ENCODE measurements around the gene TEAD1. TPM values are rescaled to one million over a fixed set of nuclear protein-coding genes. Genes with fewer than 3 reads are reported as not detected.

The TEAD1 gene
- total RNA-seq, 1 experiment from 2014 or later: 106 TPM

GRCh38 chr11:12802418-12803085 is 128.3 kb downstream of the TEAD1 start:
- H3K4me3 ChIP-seq: peak overlapping the region; percentile 45; the same call in 1 of the 2 replicates
- BruUV-seq (replicated peaks): no TSS peak
- no peaks in the 10 kb centered on the region for H4K20me1 ChIP-seq (ENCODE audit: insufficient read depth)
- H3K4me1 ChIP-seq (replicated peaks; ENCODE audit: insufficient read depth): peaks cover 86% of the 10 kb centered on the region
- peak; percentile 90 to 98 for DNase-seq
- ChIA-PET CTCF (interaction anchor here (1.1 kb wide), 1 partner anchor 11 kb away, joined by 5 read pairs; no protein-coding TSS in a partner anchor), POLR2A (ENCODE audit: unreplicated experiment) (interaction anchor here (0.7 kb wide), 1 partner anchor 204 kb away, joined by 8 read pairs; no protein-coding TSS in a partner anchor)
- H3K4me2 ChIP-seq: peak overlapping the region; percentile 78
- H3K27me3 ChIP-seq (ENCODE audit: insufficient read depth, low read depth): no peaks in the 10 kb centered on the region
- H2AFZ ChIP-seq: no peak overlapping the region
- no peaks in the 10 kb centered on the region for H3K9me2 ChIP-seq (ENCODE audit: insufficient read depth)
- peaks cover 50% of the 10 kb centered on the region for H3F3A ChIP-seq (ENCODE audit: insufficient read depth, low read depth)
- H3K79me2 ChIP-seq (ENCODE audit: low read depth): peaks cover 81% of the 10 kb centered on the region
- intact Hi-C loops (cut with micrococcal nuclease; ENCODE audit: unreplicated experiment): loop anchor here (1.0 to 10.0 kb wide), 4 partner anchors 48 to 120 kb away; no protein-coding TSS in a partner anchor
- H3K36me3 ChIP-seq (ENCODE audit: low read depth): no peaks in the 10 kb centered on the region
- TF ChIP-seq CTCF (conservative IDR thresholded peaks at IDR 0.05): no peak
- TF ChIP-seq EZH2 (IDR thresholded peaks at IDR 0.05; ENCODE audit: low read depth): no peak
- H3K27ac ChIP-seq: peak overlapping the region; percentile 88
- H3K9me3 ChIP-seq (ENCODE audit: insufficient read depth, low read depth): no peaks in the 10 kb centered on the region

DNA sequence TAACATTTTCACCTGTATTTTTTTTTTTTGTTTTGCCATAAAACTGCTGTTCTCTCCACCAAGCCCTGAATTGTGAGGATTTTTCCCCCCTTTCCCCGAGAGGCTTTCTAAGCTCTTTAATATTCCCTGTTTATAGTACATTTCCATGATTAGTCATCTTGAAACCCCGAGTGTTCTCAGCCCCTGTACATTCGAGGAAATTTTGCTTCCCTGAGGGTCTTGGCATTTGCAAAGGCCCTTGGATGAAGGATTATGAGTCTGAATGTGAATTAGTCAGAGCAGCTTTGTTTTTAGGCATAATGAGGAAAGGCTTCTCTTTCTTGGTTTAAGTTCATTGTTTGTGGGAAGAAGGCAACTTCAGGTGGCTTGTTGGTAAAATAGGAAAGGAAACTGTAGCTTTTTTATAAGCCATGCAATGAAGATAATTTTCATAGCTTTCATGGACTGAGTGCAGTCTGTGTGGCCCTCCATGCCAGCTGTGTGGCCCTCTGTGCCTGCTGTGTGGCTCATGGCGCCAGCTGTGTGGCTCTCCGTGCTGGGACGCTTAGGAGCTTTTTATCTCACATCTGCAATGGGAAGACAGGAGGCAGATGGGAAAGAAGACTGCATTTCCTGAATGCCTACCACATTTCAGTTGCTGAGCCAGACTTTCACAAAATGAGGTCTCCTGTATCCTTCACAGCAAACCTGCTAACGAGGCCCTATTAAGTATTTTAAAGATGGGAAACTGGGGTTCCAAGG is 129.0 kb downstream of the TEAD1 start:
- Histone ChIP-seq H3K9me3 (ENCODE audit: insufficient read depth, low read depth) (no peaks in the 10 kb centered on the region), H2AFZ (no peak overlapping the region), H3K4me3 (peak overlapping the region; percentile 45; the same call in 1 of the 2 replicates), H3K36me3 (ENCODE audit: low read depth) (no peaks in the 10 kb centered on the region), H3K27me3 (ENCODE audit: insufficient read depth, low read depth) (no peaks in the 10 kb centered on the region), H3K9me2 (ENCODE audit: insufficient read depth) (no peaks in the 10 kb centered on the region), H3K4me2 (peak overlapping the region; percentile 78), H3K4me1 (replicated peaks; ENCODE audit: insufficient read depth) (peaks cover 79% of the 10 kb centered on the region), H3K27ac (peak overlapping the region; percentile 88), H3F3A (ENCODE audit: insufficient read depth, low read depth) (peaks cover 50% of the 10 kb centered on the region), H3K79me2 (ENCODE audit: low read depth) (peaks cover 81% of the 10 kb centered on the region), H4K20me1 (ENCODE audit: insufficient read depth) (no peaks in the 10 kb centered on the region)
- ChIA-PET POLR2A (ENCODE audit: unreplicated experiment) (interaction anchor here (0.5 to 0.6 kb wide), 2 partner anchors 377 to 405 kb away, joined by 6 to 7 read pairs; no protein-coding TSS in a partner anchor), CTCF (interaction anchor here (1.1 kb wide), 1 partner anchor 10 kb away, joined by 5 read pairs; no protein-coding TSS in a partner anchor)
- BruUV-seq (replicated peaks): no TSS peak
- peak in 1 of 2 experiments; percentile 66 for DNase-seq
- intact Hi-C loops (cut with micrococcal nuclease; ENCODE audit: unreplicated experiment): loop anchor here (2.0 to 10.0 kb wide), 3 partner anchors 48 to 121 kb away; no protein-coding TSS in a partner anchor
- TF ChIP-seq CTCF (conservative IDR thresholded peaks at IDR 0.05): no peak
- no peak for TF ChIP-seq EZH2 (IDR thresholded peaks at IDR 0.05; ENCODE audit: low read depth)

GRCh38 chr11:12806113-12806512 is 131.9 kb downstream of the TEAD1 start:
- Histone ChIP-seq H2AFZ (no peak overlapping the region), H4K20me1 (ENCODE audit: insufficient read depth) (no peaks in the 10 kb centered on the region), H3K27me3 (ENCODE audit: insufficient read depth, low read depth) (no peaks in the 10 kb centered on the region), H3K4me3 (no peak overlapping the region), H3K36me3 (ENCODE audit: low read depth) (no peaks in the 10 kb centered on the region), H3F3A (ENCODE audit: insufficient read depth, low read depth) (peaks cover 29% of the 10 kb centered on the region), H3K79me2 (ENCODE audit: low read depth) (peaks cover 95% of the 10 kb centered on the region), H3K4me1 (replicated peaks; ENCODE audit: insufficient read depth) (peaks cover 52% of the 10 kb centered on the region), H3K9me2 (ENCODE audit: insufficient read depth) (no peaks in the 10 kb centered on the region), H3K4me2 (peak overlapping the region; percentile 16; the same call in 1 of the 2 replicates), H3K27ac (0 out of 2 replicates have a peak overlapping the region, but pooled peaks have one; percentile 9), H3K9me3 (ENCODE audit: insufficient read depth, low read depth) (no peaks in the 10 kb centered on the region)
- peak in 1 of 2 experiments; percentile 66 for DNase-seq
- ChIA-PET CTCF (no interaction called here), POLR2A (ENCODE audit: unreplicated experiment) (no interaction called here)
- intact Hi-C loops (cut with micrococcal nuclease; ENCODE audit: unreplicated experiment): loop anchor here (10.0 kb wide), 1 partner anchor 51 kb away; no protein-coding TSS in a partner anchor
- TF ChIP-seq EZH2 (IDR thresholded peaks at IDR 0.05; ENCODE audit: low read depth): no peak
- TF ChIP-seq CTCF (conservative IDR thresholded peaks at IDR 0.05): no peak
- no TSS peak for BruUV-seq (replicated peaks)
